Esophagus muscularis mucosa (tissue), 4 donors: Measurements from ENCODE around the gene PREX1. TPM values are rescaled to one million over a fixed set of nuclear protein-coding genes. Genes with fewer than 3 reads are reported as not detected.

Experiments
- DNase-seq: peaks from one replicate; pipeline ENCODE4 v3.0.0-alpha.2; 2017; ENCODE audit errors: extremely low spot score
- H3K27ac ChIP-seq, 4 donors: fragments of 200-600 bp; sonication (generic); replicated peaks in 1 of 4; 1 replicate in 3 of 4; 2 replicates in 1 of 4; pipeline ENCODE4 v1.5.1; 2016 to 2019; ENCODE audit warnings: mild to moderate bottlenecking in 1 of 4
- H3K27me3 ChIP-seq, 4 donors: fragments of 200-600 bp; sonication (generic); one replicate each; pipeline versions ENCODE4 v1.5.1 to v1.6.0; 2016 to 2019
- H3K36me3 ChIP-seq, 4 donors: fragments of 200-600 bp; sonication (generic); one replicate each; pipeline ENCODE4 v1.5.1; 2016 to 2019
- H3K4me1 ChIP-seq, 4 donors: fragments of 200-600 bp; sonication (generic); one replicate each; pipeline ENCODE4 v1.5.1; 2016 to 2019
- H3K4me3 ChIP-seq, 4 donors: fragments of 200-600 bp; sonication (generic); 1 replicate in 2 of 4; 2 replicates in 2 of 4; pipeline ENCODE4 v1.5.1; 2016 to 2019; ENCODE audit warnings: mild to moderate bottlenecking in 4 of 4, moderate library complexity in 1 of 4
- H3K9me3 ChIP-seq, 4 donors: fragments of 200-600 bp; sonication (generic); 1 replicate in 3 of 4; 2 replicates in 1 of 4; pipeline ENCODE4 v1.5.1; 2016 to 2019
- EP300 ChIP-seq: sonication (generic); formaldehyde crosslinking; IDR thresholded peaks from one replicate; pipeline ENCODE4 v1.6.1; 2017; ENCODE audit warnings: antibody characterized with exemption
- POLR2A ChIP-seq: fragments of 450-650 bp; IDR thresholded peaks from one replicate; pipeline ENCODE4 v1.6.1; 2017; ENCODE audit warnings: antibody characterized with exemption, moderate library complexity, mild to moderate bottlenecking, low read depth
- POLR2AphosphoS5 ChIP-seq, 2 donors: sonication (generic); formaldehyde crosslinking; IDR thresholded peaks; one replicate each; pipeline ENCODE4 v1.6.1; 2017; ENCODE audit warnings: antibody characterized with exemption in 2 of 2
- whole genome bisulfite sequencing: methylation state at CpG from one replicate; pipeline ENCODE4 v1.1.5; 2018; 5-methylcytosine and 5-hydroxymethylcytosine counted together
- intact Hi-C: fragments of 100-400 bp; cut with DNase I; formaldehyde crosslinking; loops from one replicate; pipeline ENCODE4 v1.15.1; 2023
- total RNA-seq, 4 donors: library from RNA; depleted of rRNA; stranded (reverse); fragments of >200 nt; gene quantifications; one replicate each; pipeline versions ENCODE4 v1.1.0 to v1.2.1, GENCODE V29; 2016
- TF ChIP-seq, protein P1 (sequence below), 3 experiments: fragments of 200-600 bp in 2 of 3; fragments of 450-650 bp in 1 of 3; sonication (generic) in 2 of 3; IDR thresholded peaks; one replicate each; pipeline ENCODE4 v1.5.1; 2017 to 2019; ENCODE audit warnings: antibody characterized with exemption in 3 of 3, mild to moderate bottlenecking in 2 of 3, moderate library complexity in 1 of 3

Gene PREX1
- total RNA-seq, 4 donors from 2014 or later, result 20.8 to 37.1 (median 24.3) TPM

DNA sequence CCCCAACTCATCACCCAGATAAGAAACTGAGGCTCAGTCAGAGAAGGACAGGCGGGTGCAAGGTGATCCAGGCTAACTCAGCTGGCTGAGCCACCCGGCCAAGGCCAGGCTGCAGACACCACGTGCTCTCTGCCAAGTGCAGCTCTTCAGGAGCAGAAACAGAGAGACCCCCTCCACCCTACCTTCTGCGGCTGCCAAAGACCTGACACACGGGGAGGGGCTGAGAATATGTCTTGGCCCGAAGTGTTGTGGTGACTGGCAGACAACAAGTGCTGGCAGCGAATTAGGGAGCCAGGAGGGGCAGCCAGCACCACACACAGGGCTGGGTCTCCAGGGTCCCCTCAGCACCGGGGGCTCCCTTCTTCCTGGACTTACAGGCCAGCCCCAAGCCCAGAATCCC lies 22.5 kb downstream of the PREX1 start:
- Histone ChIP-seq H3K27me3 (peaks cover 0 to 4% (median 0%) of the 10 kb centered on the region in 4 donors), H3K4me1 (peaks cover 0 to 21% (median 12%) of the 10 kb centered on the region in 4 donors), H3K36me3 (no peaks in the 10 kb centered on the region), H3K27ac (no peak overlapping the region), H3K9me3 (peaks cover 0 to 17% (median 2%) of the 10 kb centered on the region in 4 donors), H3K4me3 (no peak overlapping the region)
- TF ChIP-seq, protein P1, sequence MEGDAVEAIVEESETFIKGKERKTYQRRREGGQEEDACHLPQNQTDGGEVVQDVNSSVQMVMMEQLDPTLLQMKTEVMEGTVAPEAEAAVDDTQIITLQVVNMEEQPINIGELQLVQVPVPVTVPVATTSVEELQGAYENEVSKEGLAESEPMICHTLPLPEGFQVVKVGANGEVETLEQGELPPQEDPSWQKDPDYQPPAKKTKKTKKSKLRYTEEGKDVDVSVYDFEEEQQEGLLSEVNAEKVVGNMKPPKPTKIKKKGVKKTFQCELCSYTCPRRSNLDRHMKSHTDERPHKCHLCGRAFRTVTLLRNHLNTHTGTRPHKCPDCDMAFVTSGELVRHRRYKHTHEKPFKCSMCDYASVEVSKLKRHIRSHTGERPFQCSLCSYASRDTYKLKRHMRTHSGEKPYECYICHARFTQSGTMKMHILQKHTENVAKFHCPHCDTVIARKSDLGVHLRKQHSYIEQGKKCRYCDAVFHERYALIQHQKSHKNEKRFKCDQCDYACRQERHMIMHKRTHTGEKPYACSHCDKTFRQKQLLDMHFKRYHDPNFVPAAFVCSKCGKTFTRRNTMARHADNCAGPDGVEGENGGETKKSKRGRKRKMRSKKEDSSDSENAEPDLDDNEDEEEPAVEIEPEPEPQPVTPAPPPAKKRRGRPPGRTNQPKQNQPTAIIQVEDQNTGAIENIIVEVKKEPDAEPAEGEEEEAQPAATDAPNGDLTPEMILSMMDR (IDR thresholded peaks at IDR 0.05), result no peak
- TF ChIP-seq POLR2AphosphoS5 (IDR thresholded peaks at IDR 0.05) (no peak), POLR2A (no peak), EP300 (no peak)
- intact Hi-C loops, result no loop called here
- DNase-seq, result no peak
- 74% methylated on average over 8 of the region's 8 CpGs for WGBS

DNA sequence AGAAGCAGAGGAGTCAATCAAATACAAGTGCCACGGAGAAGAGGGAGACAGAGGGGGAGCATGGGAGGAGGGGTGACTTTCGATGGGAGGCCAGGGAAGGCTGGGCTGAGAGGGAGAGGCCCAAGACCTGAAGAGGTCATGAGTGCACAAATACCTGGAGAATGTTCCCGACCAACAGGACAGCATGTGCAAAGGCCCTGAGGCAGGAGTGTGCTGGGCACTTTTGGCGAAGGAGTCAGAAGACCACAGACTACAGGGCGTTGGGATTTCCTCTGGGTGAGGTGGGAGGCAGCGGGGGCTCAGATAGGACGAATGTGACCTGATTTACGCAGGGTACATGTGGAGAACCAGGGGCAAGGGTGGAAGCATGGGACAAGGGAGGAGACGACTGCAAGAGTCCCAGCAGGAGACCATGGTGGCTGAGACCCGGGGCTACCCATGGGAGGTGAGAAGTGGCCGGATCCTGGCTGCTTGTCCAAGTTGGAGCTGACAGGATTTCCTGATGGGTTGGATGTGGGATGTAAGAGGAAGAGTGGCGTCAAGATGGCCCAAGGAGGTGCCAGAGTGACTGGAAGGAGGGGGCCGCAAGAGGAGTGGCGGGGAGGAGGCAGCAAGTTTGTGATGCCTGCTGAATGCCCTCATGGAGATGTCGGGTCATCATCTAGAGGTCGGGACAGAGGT lies 23.4 kb downstream of the PREX1 start:
- WGBS, result 89% methylated on average over 16 of the region's 16 CpGs
- no peak overlapping the region for H3K27ac ChIP-seq
- H3K9me3 ChIP-seq, result peaks cover 0 to 17% (median 2%) of the 10 kb centered on the region in 4 donors
- H3K27me3 ChIP-seq, result peaks cover 0 to 4% (median 0%) of the 10 kb centered on the region in 4 donors
- intact Hi-C loops, result no loop called here
- peaks cover 6 to 26% (median 19%) of the 10 kb centered on the region in 4 donors for H3K4me1 ChIP-seq
- no peak for DNase-seq
- no peak overlapping the region for H3K4me3 ChIP-seq
- TF ChIP-seq EP300 (no peak), POLR2AphosphoS5 (IDR thresholded peaks at IDR 0.05) (no peak), POLR2A (no peak)
- TF ChIP-seq, protein P1 (IDR thresholded peaks at IDR 0.05), result no peak
- H3K36me3 ChIP-seq, result no peaks in the 10 kb centered on the region

DNA sequence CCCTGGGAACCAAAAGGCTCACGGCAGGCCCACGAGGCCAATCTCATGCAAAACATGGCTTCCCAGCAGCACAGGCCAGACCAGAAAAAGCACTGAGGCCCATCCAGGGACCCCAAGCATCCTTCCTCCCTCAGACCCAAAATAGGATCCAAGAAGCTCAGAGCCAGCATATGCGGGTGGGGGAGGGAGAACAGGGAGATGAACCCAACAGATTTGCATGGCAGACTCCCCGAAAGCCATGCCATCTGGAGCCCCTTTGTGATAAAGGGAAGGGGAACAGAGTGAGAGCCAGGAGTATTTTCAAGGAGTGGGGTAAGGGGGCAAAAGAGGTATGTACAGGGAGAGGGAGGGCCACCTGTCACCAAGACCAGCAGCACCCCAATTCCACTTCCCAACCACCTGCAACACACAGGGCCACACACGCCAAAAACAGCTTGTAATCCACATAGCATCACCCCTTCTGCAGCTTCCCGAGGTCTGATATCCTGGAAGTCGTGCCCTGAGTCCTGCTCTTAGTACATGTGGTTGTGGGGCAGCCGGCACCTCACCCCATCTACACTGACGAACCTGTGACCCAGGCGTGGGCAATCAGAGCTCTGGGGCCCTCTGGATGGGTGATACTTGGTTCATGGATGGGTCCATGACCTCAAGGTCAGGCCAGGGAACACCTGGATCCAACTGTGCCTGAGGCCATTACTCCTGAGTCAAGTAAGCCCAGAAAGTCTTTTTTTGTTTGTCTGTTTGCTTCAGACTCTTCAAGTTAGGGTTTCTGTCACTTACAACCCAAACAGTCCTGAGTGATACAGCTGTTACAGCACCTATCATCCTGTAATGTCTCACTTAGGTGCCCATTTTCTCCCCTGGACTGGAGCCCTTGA lies 24.4 kb downstream of the PREX1 start:
- Histone ChIP-seq H3K4me1 (peaks cover 12 to 35% (median 22%) of the 10 kb centered on the region in 4 donors), H3K27me3 (peaks cover 0 to 4% (median 0%) of the 10 kb centered on the region in 4 donors), H3K4me3 (no peak overlapping the region), H3K9me3 (peaks cover 0 to 17% (median 2%) of the 10 kb centered on the region in 4 donors), H3K27ac (no peak overlapping the region), H3K36me3 (no peaks in the 10 kb centered on the region)
- intact Hi-C loops, result no loop called here
- TF ChIP-seq, protein P1 (IDR thresholded peaks at IDR 0.05), result no peak
- TF ChIP-seq POLR2AphosphoS5 (IDR thresholded peaks at IDR 0.05) (no peak), POLR2A (no peak), EP300 (no peak)
- DNase-seq, result no peak
- 93% methylated on average over 8 of the region's 10 CpGs for WGBS

DNA sequence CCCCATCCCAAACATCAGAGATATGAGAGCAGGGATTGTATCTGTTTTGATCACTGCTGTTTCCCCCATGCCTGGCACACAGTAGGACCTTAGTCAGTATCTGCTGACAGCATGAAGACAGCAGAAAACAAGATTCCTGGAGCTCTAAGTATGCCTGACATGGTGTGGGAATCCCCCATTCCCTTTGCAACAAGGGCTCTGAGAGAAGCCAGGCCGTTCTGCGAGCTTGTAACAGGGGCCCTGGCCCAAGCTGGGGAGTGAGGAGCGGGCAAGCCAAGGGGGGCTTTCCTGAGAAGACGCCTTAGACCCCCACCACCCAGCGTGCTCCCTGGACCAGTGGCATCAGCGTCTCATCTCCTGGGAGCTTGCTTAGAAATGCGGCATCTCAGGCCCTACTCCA lies 25.2 kb downstream of the PREX1 start:
- no peak for DNase-seq

More for the DNA sequence above, 25.2 kb downstream of the PREX1 start:
- peaks cover 0 to 4% (median 0%) of the 10 kb centered on the region in 4 donors for H3K27me3 ChIP-seq
- H3K4me1 ChIP-seq, result peaks cover 16 to 29% (median 23%) of the 10 kb centered on the region in 4 donors
- intact Hi-C loops, result no loop called here
- no peak overlapping the region for H3K4me3 ChIP-seq
- no peaks in the 10 kb centered on the region for H3K36me3 ChIP-seq
- no peak for TF ChIP-seq POLR2A
- TF ChIP-seq EP300, result no peak
- TF ChIP-seq POLR2AphosphoS5 (IDR thresholded peaks at IDR 0.05), result no peak
- TF ChIP-seq, protein P1 (IDR thresholded peaks at IDR 0.05), result no peak
- WGBS, result 98% methylated on average over 7 of the region's 7 CpGs
- no peak overlapping the region for H3K27ac ChIP-seq
- peaks cover 0 to 12% (median 2%) of the 10 kb centered on the region in 4 donors for H3K9me3 ChIP-seq
